ENCODE measurements around the gene DIRAS3.

Gene DIRAS3, protein sequence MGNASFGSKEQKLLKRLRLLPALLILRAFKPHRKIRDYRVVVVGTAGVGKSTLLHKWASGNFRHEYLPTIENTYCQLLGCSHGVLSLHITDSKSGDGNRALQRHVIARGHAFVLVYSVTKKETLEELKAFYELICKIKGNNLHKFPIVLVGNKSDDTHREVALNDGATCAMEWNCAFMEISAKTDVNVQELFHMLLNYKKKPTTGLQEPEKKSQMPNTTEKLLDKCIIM

DNA sequence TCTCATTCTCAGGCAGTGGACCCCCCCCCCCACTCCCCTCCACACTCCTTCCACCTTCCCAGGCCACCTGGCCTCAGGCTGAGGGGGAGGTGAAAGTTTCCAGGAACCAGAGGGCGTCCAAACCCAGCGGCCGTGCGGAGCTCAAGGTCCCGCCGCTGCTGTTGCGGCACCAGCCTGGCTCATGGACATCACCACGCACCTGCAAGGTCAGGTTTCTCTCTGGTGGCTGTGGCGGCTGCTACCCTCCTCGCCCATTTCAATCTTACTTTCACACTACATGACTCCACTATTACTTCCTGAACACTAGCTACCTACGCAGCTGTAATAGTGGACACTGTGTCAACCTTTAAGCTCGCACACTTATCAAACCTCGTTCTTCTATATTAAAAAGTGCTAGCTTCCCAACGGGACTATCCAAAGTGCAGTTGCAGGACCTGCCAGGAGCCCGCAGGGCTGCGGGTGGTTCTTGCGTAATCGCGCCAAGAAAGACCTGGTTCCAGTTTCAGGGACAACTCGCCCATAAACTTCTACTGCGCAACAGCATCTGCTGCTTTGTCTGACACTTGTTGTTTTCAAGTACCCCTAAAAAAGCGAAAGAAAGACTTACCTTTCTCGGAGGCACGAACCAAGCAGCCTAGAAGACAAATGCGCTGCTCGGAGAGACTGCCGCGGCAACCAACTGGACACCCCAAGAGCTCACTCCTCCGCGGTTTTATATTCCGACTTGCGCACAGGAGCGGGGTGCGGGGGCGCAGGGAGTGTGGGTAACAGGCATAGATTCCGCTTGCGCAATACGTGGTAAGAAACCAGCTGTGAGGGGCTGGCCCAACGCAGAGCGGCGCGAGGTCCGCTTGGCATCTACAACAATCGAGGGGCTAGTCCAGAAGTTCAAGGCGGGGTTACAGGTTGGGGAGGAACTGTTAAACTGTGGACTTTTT, at the start of gene DIRAS3:
Gene DIRAS3 (minus strand): TSS at position 687 of the 938 bp plus-strand sequence. CDS start 3,330 bp downstream, outside the sequence.
- H3K9me3 ChIP-seq (ENCODE audit: control insufficient read depth, insufficient read depth, low read depth, low read length) = no peaks in the 10 kb centered on the region
- no peak within 1 kb of the TSS for H3K27ac ChIP-seq (ENCODE audit: extremely low read depth, low read depth, low read length)
- TF ChIP-seq ZNF335 (tag by site-specific recombination; conservative IDR thresholded peaks at IDR 0.05) (peak; percentile 81), SCRT2 (tag by site-specific recombination; IDR thresholded peaks at IDR 0.05) (peak; percentile 53)
- TF ChIP-seq, protein P1, sequence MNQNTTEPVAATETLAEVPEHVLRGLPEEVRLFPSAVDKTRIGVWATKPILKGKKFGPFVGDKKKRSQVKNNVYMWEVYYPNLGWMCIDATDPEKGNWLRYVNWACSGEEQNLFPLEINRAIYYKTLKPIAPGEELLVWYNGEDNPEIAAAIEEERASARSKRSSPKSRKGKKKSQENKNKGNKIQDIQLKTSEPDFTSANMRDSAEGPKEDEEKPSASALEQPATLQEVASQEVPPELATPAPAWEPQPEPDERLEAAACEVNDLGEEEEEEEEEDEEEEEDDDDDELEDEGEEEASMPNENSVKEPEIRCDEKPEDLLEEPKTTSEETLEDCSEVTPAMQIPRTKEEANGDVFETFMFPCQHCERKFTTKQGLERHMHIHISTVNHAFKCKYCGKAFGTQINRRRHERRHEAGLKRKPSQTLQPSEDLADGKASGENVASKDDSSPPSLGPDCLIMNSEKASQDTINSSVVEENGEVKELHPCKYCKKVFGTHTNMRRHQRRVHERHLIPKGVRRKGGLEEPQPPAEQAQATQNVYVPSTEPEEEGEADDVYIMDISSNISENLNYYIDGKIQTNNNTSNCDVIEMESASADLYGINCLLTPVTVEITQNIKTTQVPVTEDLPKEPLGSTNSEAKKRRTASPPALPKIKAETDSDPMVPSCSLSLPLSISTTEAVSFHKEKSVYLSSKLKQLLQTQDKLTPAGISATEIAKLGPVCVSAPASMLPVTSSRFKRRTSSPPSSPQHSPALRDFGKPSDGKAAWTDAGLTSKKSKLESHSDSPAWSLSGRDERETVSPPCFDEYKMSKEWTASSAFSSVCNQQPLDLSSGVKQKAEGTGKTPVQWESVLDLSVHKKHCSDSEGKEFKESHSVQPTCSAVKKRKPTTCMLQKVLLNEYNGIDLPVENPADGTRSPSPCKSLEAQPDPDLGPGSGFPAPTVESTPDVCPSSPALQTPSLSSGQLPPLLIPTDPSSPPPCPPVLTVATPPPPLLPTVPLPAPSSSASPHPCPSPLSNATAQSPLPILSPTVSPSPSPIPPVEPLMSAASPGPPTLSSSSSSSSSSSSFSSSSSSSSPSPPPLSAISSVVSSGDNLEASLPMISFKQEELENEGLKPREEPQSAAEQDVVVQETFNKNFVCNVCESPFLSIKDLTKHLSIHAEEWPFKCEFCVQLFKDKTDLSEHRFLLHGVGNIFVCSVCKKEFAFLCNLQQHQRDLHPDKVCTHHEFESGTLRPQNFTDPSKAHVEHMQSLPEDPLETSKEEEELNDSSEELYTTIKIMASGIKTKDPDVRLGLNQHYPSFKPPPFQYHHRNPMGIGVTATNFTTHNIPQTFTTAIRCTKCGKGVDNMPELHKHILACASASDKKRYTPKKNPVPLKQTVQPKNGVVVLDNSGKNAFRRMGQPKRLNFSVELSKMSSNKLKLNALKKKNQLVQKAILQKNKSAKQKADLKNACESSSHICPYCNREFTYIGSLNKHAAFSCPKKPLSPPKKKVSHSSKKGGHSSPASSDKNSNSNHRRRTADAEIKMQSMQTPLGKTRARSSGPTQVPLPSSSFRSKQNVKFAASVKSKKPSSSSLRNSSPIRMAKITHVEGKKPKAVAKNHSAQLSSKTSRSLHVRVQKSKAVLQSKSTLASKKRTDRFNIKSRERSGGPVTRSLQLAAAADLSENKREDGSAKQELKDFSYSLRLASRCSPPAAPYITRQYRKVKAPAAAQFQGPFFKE (tag by site-specific recombination; IDR thresholded peaks at IDR 0.05; ENCODE audit: borderline replicate concordance) = no peak
- H3K36me3 ChIP-seq (ENCODE audit: control insufficient read depth in 2 of 2, insufficient read depth in 1 of 2, low read length in 2 of 2) = no peaks in the 10 kb centered on the region
- ChIA-PET POLR2A (no interaction called here), CTCF (interaction anchor here (0.6 kb wide), 1 partner anchor 126 kb away, joined by 3 read pairs; no protein-coding TSS in a partner anchor)
- peak within 1 kb of the TSS; percentile 32 for H3K4me3 ChIP-seq (ENCODE audit: low read depth, low read length)
- H3K4me1 ChIP-seq (ENCODE audit: control insufficient read depth, insufficient read depth, low read length) = no peaks in the 10 kb centered on the region

GRCh38 chr1:68093737-68094136, 43.3 kb upstream of the DIRAS3 start:
- POLR2A ChIA-PET = no interaction called here
- no peak overlapping the region for H3K27ac ChIP-seq (ENCODE audit: extremely low read depth, low read depth, low read length)
- H3K4me3 ChIP-seq (ENCODE audit: low read depth, low read length) = no peak overlapping the region
- no peaks in the 10 kb centered on the region for H3K9me3 ChIP-seq (ENCODE audit: control insufficient read depth, insufficient read depth, low read depth, low read length)
- no peaks in the 10 kb centered on the region for H3K4me1 ChIP-seq (ENCODE audit: control insufficient read depth, insufficient read depth, low read length)
- CTCF ChIA-PET = interaction anchor here (0.5 to 1.2 kb wide), 3 partner anchors 239 to 1375 kb away, joined by 3 read pairs; no protein-coding TSS in a partner anchor
- no peaks in the 10 kb centered on the region for H3K36me3 ChIP-seq (ENCODE audit: control insufficient read depth in 2 of 2, insufficient read depth in 1 of 2, low read length in 2 of 2)
- TF ChIP-seq GLIS2 (tag by site-specific recombination; IDR thresholded peaks at IDR 0.05) (no peak), ZSCAN23 (tag by site-specific recombination; IDR thresholded peaks at IDR 0.05) (no peak), EGR2 (tag by site-specific recombination; IDR thresholded peaks at IDR 0.05; ENCODE audit: low read depth) (no peak), ZNF645 (tag by site-specific recombination; IDR thresholded peaks at IDR 0.05) (no peak), ZNF707 (tag by site-specific recombination; IDR thresholded peaks at IDR 0.05) (no peak)
- TF ChIP-seq, protein P2, sequence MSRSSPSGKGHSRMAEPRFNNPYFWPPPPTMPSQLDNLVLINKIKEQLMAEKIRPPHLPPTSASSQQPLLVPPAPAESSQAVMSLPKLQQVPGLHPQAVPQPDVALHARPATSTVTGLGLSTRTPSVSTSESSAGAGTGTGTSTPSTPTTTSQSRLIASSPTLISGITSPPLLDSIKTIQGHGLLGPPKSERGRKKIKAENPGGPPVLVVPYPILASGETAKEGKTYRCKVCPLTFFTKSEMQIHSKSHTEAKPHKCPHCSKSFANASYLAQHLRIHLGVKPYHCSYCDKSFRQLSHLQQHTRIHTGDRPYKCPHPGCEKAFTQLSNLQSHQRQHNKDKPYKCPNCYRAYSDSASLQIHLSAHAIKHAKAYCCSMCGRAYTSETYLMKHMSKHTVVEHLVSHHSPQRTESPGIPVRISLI (tag by site-specific recombination; IDR thresholded peaks at IDR 0.05) = no peak

- Histone ChIP-seq H3K36me3 (ENCODE audit: control insufficient read depth in 2 of 2, insufficient read depth in 1 of 2, low read length in 2 of 2) (no peaks in the 10 kb centered on the region), H3K4me1 (ENCODE audit: control insufficient read depth, insufficient read depth, low read length) (no peaks in the 10 kb centered on the region), H3K27ac (ENCODE audit: extremely low read depth, low read depth, low read length) (no peak overlapping the region), H3K4me3 (ENCODE audit: low read depth, low read length) (no peak overlapping the region), H3K9me3 (ENCODE audit: control insufficient read depth, insufficient read depth, low read depth, low read length) (no peaks in the 10 kb centered on the region)
- ChIA-PET CTCF (no interaction called here), POLR2A (no interaction called here)
- TF ChIP-seq, protein P2 (tag by site-specific recombination; IDR thresholded peaks at IDR 0.05) = no peak
- no peak for TF ChIP-seq ZBTB10 (tag by site-specific recombination; IDR thresholded peaks at IDR 0.05)
- TF ChIP-seq ZNF274 (IDR thresholded peaks at IDR 0.05; ENCODE audit: low read length) = no peak
- TF ChIP-seq ZNF274 (tag by site-specific recombination; IDR thresholded peaks at IDR 0.05; ENCODE audit: borderline replicate concordance) = no peak
- no peak for TF ChIP-seq ZNF521 (tag by site-specific recombination; IDR thresholded peaks at IDR 0.05)
- TF ChIP-seq ZNF514 (tag by site-specific recombination; IDR thresholded peaks at IDR 0.05) = no peak
- TF ChIP-seq HOXC10 (CRISPR knock-in tag; IDR thresholded peaks at IDR 0.05) = no peak
- no peak for TF ChIP-seq ZNF629 (tag by site-specific recombination; IDR thresholded peaks at IDR 0.05)
Measured at GRCh38 chr1:68087184-68087583, 36.8 kb upstream of the DIRAS3 start.

All from HEK293 (cell line).